Loucy (cell line): ENCODE results near the gene DNAH5.

Experiments used
- CTCF ChIP-seq: fragments of 200-600 bp; sonication (generic); conservative IDR thresholded peaks from 2 replicates; pipeline ENCODE4 v1.5.1; 2014; ENCODE audit warnings: mild to moderate bottlenecking, antibody characterized with exemption, low read length
- EZH2phosphoT487 ChIP-seq: fragments of 200-600 bp; IDR thresholded peaks from 2 replicates; pipeline ENCODE4 v1.6.1; 2018; ENCODE audit warnings: antibody characterized with exemption, mild to moderate bottlenecking, moderate library complexity, borderline replicate concordance

- TF ChIP-seq CTCF, result no peak
- TF ChIP-seq EZH2phosphoT487, result no peak
These were observed 252.3 kb downstream of the DNAH5 start for GRCh38 chr5:13692172-13692571.
